ENCODE measurements around the gene ANXA6.

DNA sequence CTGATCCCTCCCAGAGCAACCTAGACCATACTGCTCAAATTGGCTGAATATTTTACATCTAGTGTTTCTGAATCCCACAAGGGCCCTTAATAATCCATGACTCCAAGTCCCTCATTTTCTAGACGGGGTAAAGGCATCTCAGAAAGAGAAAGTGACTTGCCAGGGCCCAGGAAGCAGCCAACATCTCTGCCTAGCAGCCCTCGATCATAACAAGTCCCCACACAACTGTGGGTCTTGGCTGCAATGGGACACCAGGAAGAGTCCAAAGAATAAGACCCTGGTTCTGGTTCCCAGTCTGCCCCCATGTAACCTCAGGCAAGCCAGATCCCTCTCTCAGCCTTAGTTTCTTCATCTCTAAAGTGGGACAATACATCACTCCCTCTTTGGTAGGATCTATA lies 6.3 kb downstream of the ANXA6 start:
- TF ChIP-seq, protein P1, sequence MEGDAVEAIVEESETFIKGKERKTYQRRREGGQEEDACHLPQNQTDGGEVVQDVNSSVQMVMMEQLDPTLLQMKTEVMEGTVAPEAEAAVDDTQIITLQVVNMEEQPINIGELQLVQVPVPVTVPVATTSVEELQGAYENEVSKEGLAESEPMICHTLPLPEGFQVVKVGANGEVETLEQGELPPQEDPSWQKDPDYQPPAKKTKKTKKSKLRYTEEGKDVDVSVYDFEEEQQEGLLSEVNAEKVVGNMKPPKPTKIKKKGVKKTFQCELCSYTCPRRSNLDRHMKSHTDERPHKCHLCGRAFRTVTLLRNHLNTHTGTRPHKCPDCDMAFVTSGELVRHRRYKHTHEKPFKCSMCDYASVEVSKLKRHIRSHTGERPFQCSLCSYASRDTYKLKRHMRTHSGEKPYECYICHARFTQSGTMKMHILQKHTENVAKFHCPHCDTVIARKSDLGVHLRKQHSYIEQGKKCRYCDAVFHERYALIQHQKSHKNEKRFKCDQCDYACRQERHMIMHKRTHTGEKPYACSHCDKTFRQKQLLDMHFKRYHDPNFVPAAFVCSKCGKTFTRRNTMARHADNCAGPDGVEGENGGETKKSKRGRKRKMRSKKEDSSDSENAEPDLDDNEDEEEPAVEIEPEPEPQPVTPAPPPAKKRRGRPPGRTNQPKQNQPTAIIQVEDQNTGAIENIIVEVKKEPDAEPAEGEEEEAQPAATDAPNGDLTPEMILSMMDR (IDR thresholded peaks at IDR 0.05): no peak
- TF ChIP-seq POLR2AphosphoS5 (IDR thresholded peaks at IDR 0.05) (no peak), POLR2A (IDR thresholded peaks at IDR 0.05) (no peak), EP300 (IDR thresholded peaks at IDR 0.05) (no peak)

Measured in suprapubic skin (tissue), 4 donors.